ENCODE results near the gene LRGUK.

- no peak for TF ChIP-seq EZH2 (IDR thresholded peaks at IDR 0.05; ENCODE audit: borderline replicate concordance, low read length)
- TF ChIP-seq, protein P1, sequence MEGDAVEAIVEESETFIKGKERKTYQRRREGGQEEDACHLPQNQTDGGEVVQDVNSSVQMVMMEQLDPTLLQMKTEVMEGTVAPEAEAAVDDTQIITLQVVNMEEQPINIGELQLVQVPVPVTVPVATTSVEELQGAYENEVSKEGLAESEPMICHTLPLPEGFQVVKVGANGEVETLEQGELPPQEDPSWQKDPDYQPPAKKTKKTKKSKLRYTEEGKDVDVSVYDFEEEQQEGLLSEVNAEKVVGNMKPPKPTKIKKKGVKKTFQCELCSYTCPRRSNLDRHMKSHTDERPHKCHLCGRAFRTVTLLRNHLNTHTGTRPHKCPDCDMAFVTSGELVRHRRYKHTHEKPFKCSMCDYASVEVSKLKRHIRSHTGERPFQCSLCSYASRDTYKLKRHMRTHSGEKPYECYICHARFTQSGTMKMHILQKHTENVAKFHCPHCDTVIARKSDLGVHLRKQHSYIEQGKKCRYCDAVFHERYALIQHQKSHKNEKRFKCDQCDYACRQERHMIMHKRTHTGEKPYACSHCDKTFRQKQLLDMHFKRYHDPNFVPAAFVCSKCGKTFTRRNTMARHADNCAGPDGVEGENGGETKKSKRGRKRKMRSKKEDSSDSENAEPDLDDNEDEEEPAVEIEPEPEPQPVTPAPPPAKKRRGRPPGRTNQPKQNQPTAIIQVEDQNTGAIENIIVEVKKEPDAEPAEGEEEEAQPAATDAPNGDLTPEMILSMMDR (IDR thresholded peaks at IDR 0.05; ENCODE audit: low read length), result no peak
Observed at GRCh38 chr7:134186801-134187200, 59.7 kb downstream of the LRGUK start.

Data from OCI-LY1 (cell line).